H1 (cell line): ENCODE measurements around the gene BNC2. TPM values are rescaled to one million over a fixed set of nuclear protein-coding genes. Genes with fewer than 3 reads are reported as not detected.

Experiments
- CTCF ChIA-PET: fragments of 300-600 bp; sonication (Branson Sonifier 250); formaldehyde crosslinking; loops from one replicate; lab custom pipeline; 2021; ENCODE audit not compliant: partially characterized antibody; lab: Charles Lee
- POLR2A ChIA-PET: fragments of 300-600 bp; sonication (Branson Sonifier 250); formaldehyde crosslinking; loops from one replicate; lab custom pipeline; 2021; ENCODE audit warnings: inconsistent platforms; ENCODE audit not compliant: partially characterized antibody; lab: Charles Lee
- DNase-seq, 2 experiments: peaks; one replicate each; pipeline versions ENCODE4 v3.0.0 to v3.0.0-alpha.2; 2010 to 2022; ENCODE audit warnings: low spot score in 2 of 2, low read depth in 1 of 2, mixed read lengths in 1 of 2
- FAIRE-seq: peaks from 2 replicates; lab custom pipeline; 2011; peaks lifted over from hg19 to GRCh38; lab: Jason Lieb, UNC
- H2AFZ ChIP-seq: 2 replicates; pipeline ENCODE4 v1.8.1; 2012; ENCODE audit warnings: low read length, inconsistent platforms
- H2AK5ac ChIP-seq: 2 replicates; pipeline ENCODE4 v1.6.1; 2013; ENCODE audit warnings: low read depth, low read length
- H2BK120ac ChIP-seq: replicated peaks from 2 replicates; pipeline ENCODE3; 2013; ENCODE audit warnings: low read depth, low read length, inconsistent platforms
- H2BK12ac ChIP-seq: 2 replicates; pipeline ENCODE4 v1.6.1; 2013; ENCODE audit warnings: low read depth, low read length
- H2BK15ac ChIP-seq: 2 replicates; pipeline ENCODE4 v1.6.1; 2013; ENCODE audit warnings: low read length
- H2BK20ac ChIP-seq: 2 replicates; pipeline ENCODE4 v1.6.1; 2013; ENCODE audit warnings: low read length
- H2BK5ac ChIP-seq: 2 replicates; pipeline ENCODE4 v1.6.1; 2013; ENCODE audit warnings: low read depth, low read length
- H3K14ac ChIP-seq: 2 replicates; pipeline ENCODE4 v1.6.1; 2013; ENCODE audit warnings: inconsistent platforms; ENCODE audit not compliant: insufficient read length
- H3K18ac ChIP-seq: 2 replicates; pipeline ENCODE4 v1.6.1; 2013; ENCODE audit warnings: low read length; ENCODE audit errors: extremely low read depth
- H3K23ac ChIP-seq: 2 replicates; pipeline ENCODE4 v1.6.1; 2013; ENCODE audit warnings: inconsistent platforms; ENCODE audit not compliant: insufficient read length
- H3K23me2 ChIP-seq: 2 replicates; pipeline ENCODE4 v1.6.1; 2013; ENCODE audit warnings: low read depth, low read length
- H3K27ac ChIP-seq: 2 replicates; pipeline ENCODE4 v1.6.1; 2011; ENCODE audit warnings: low read depth, low read length, inconsistent platforms
- H3K27me3 ChIP-seq, 4 experiments: replicated peaks in 1 of 4; 1 replicate in 1 of 4; 2 replicates in 3 of 4; pipeline versions ENCODE4 v1.6.1 to v1.8.1; 2011 to 2013; ENCODE audit warnings: low read length in 3 of 4, mild to moderate bottlenecking in 3 of 4, inconsistent platforms in 2 of 4, mixed read lengths in 2 of 4, moderate library complexity in 1 of 4; ENCODE audit not compliant: control insufficient read depth in 3 of 4, insufficient read depth in 3 of 4; ENCODE audit errors: extremely low read depth in 1 of 4
- H3K36me3 ChIP-seq, 4 experiments: 2 replicates each; pipeline versions ENCODE4 v1.6.1 to v1.8.1; 2011 to 2013; ENCODE audit warnings: mild to moderate bottlenecking in 4 of 4, low read length in 3 of 4, moderate library complexity in 2 of 4, control low read depth in 1 of 4, inconsistent platforms in 1 of 4; ENCODE audit not compliant: insufficient read depth in 4 of 4, control insufficient read depth in 2 of 4
- H3K4ac ChIP-seq: replicated peaks from 2 replicates; pipeline ENCODE3; 2013; ENCODE audit warnings: low read length, low read depth, mixed read lengths, inconsistent platforms; ENCODE audit not compliant: insufficient read length
- H3K4me1 ChIP-seq, 4 experiments: replicated peaks in 1 of 4; 1 replicate in 1 of 4; 2 replicates in 3 of 4; pipeline versions ENCODE4 v1.6.1 to v1.8.1; 2011 to 2013; ENCODE audit warnings: low read length in 3 of 4, inconsistent platforms in 2 of 4, mixed read lengths in 1 of 4; ENCODE audit not compliant: insufficient read depth in 4 of 4, control insufficient read depth in 3 of 4
- H3K4me2 ChIP-seq, 2 experiments: 2 replicates each; pipeline versions ENCODE4 v1.6.1 to v1.8.1; 2011 to 2013; ENCODE audit warnings: low read depth in 2 of 2, low read length in 2 of 2, control low read depth in 1 of 2, inconsistent platforms in 1 of 2, mild to moderate bottlenecking in 1 of 2; ENCODE audit not compliant: insufficient read depth in 1 of 2
- H3K4me3 ChIP-seq, 4 experiments: fragments of 200-600, 300-600 bp in 1 of 4; sonication (generic), shearing (Covaris generic), sonication (Bioruptor Twin) in 1 of 4; 2 replicates each; pipeline versions ENCODE4 v1.5.1 to v1.8.1; 2011 to 2016; ENCODE audit warnings: low read length in 4 of 4, low read depth in 3 of 4, control low read depth in 2 of 4, inconsistent platforms in 2 of 4, mild to moderate bottlenecking in 2 of 4, mixed read lengths in 1 of 4, moderate library complexity in 1 of 4; ENCODE audit not compliant: insufficient read depth in 2 of 4; ENCODE audit errors: extremely low read depth in 1 of 4
- H3K56ac ChIP-seq: replicated peaks from 2 replicates; pipeline ENCODE3; 2013; ENCODE audit warnings: low read depth, mild to moderate bottlenecking, mixed read lengths, low read length, inconsistent platforms; ENCODE audit not compliant: insufficient read length
- H3K79me1 ChIP-seq: 2 replicates; pipeline ENCODE4 v1.6.1; 2013; ENCODE audit warnings: low read depth, low read length, control low read depth
- H3K79me2 ChIP-seq, 2 experiments: 2 replicates each; pipeline versions ENCODE4 v1.6.1 to v1.8.1; 2012 to 2013; ENCODE audit warnings: low read length in 2 of 2, mild to moderate bottlenecking in 2 of 2, inconsistent platforms in 1 of 2; ENCODE audit not compliant: insufficient read depth in 2 of 2, control insufficient read depth in 1 of 2
- H3K9ac ChIP-seq, 4 experiments: replicated peaks in 1 of 4; 1 replicate in 1 of 4; 2 replicates in 3 of 4; pipeline versions ENCODE4 v1.6.1 to v1.8.1; 2011 to 2013; ENCODE audit warnings: low read depth in 3 of 4, low read length in 3 of 4, control low read depth in 2 of 4, mild to moderate bottlenecking in 2 of 4, moderate library complexity in 2 of 4, inconsistent platforms in 1 of 4; ENCODE audit errors: extremely low read depth in 1 of 4
- H3K9me3 ChIP-seq, 2 experiments: 2 replicates each; pipeline versions ENCODE4 v1.6.1 to v1.8.1; 2012 to 2013; ENCODE audit warnings: mild to moderate bottlenecking in 2 of 2, moderate library complexity in 2 of 2, control low read depth in 1 of 2, inconsistent platforms in 1 of 2, low read depth in 1 of 2, low read length in 1 of 2, mixed read lengths in 1 of 2; ENCODE audit not compliant: insufficient read depth in 2 of 2
- H4K20me1 ChIP-seq, 2 experiments: replicated peaks in 1 of 2; 2 replicates each; pipeline versions ENCODE3 to v1.8.1; 2011 to 2013; ENCODE audit warnings: inconsistent platforms in 2 of 2, low read length in 2 of 2, mild to moderate bottlenecking in 1 of 2; ENCODE audit not compliant: insufficient read depth in 2 of 2, control insufficient read depth in 1 of 2
- H4K5ac ChIP-seq: 2 replicates; pipeline ENCODE4 v1.6.1; 2013; ENCODE audit warnings: low read length, low read depth, mixed read lengths, inconsistent platforms; ENCODE audit not compliant: insufficient read length
- H4K8ac ChIP-seq: 2 replicates; pipeline ENCODE4 v1.8.0; 2013; ENCODE audit warnings: mild to moderate bottlenecking, moderate library complexity, low read length, inconsistent platforms; ENCODE audit not compliant: insufficient read depth; ENCODE audit errors: extremely low read depth
- H4K91ac ChIP-seq: replicated peaks from 2 replicates; pipeline ENCODE3; 2013; ENCODE audit warnings: low read length, mixed read lengths, inconsistent platforms; ENCODE audit not compliant: insufficient read length
- ATF2 ChIP-seq: IDR thresholded peaks from 2 replicates; pipeline ENCODE4 v1.6.1; 2012; ENCODE audit warnings: low read length, inconsistent platforms
- BACH1 ChIP-seq: IDR thresholded peaks from 2 replicates; pipeline ENCODE4 v1.6.1; 2012; ENCODE audit warnings: low read length, improper control_type of control experiment
- CBX5 ChIP-seq: fragments of 300-800, 300-1000 bp; sonication (generic); IDR thresholded peaks from 2 replicates; pipeline ENCODE4 v1.7.1; 2016; ENCODE audit warnings: antibody characterized with exemption, low read length, low read depth
- CEBPB ChIP-seq: IDR thresholded peaks from 2 replicates; pipeline ENCODE4 v1.6.1; 2012; ENCODE audit warnings: low read depth, low read length
- CTCF ChIP-seq, 3 experiments: IDR thresholded peaks; 1 replicate in 2 of 3; 2 replicates in 1 of 3; pipeline versions ENCODE4 v1.5.1 to v1.6.1; 2011; ENCODE audit warnings: low read length in 3 of 3, mild to moderate bottlenecking in 3 of 3, inconsistent platforms in 2 of 3, low read depth in 1 of 3, moderate library complexity in 1 of 3; ENCODE audit not compliant: insufficient read depth in 1 of 3; ENCODE audit errors: control extremely low read depth in 1 of 3
- KDM1A ChIP-seq: fragments of 200-600, 300-600 bp; sonication (generic); IDR thresholded peaks from 2 replicates; pipeline ENCODE4 v1.7.1; 2016; ENCODE audit warnings: mild to moderate bottlenecking, low read length, borderline replicate concordance
- RNF2 ChIP-seq: fragments of 200-900, 300-1000 bp; sonication (generic); IDR thresholded peaks from 2 replicates; pipeline ENCODE4 v1.7.1; 2016; ENCODE audit warnings: borderline replicate concordance, low read depth, mild to moderate bottlenecking, antibody characterized with exemption, low read length; ENCODE audit not compliant: poor library complexity, severe bottlenecking; ENCODE audit errors: missing control alignments
- SIN3A ChIP-seq, 2 experiments: IDR thresholded peaks in 1 of 2; conservative IDR thresholded peaks in 1 of 2; 2 replicates each; pipeline ENCODE4 v1.6.1; 2011 to 2012; ENCODE audit warnings: low read length in 2 of 2, improper control_type of control experiment in 1 of 2, low read depth in 1 of 2, mild to moderate bottlenecking in 1 of 2
- SIRT6 ChIP-seq: IDR thresholded peaks from one replicate; pipeline ENCODE4 v1.7.1; 2012; ENCODE audit warnings: low read length, inconsistent platforms
- WGBS, 2 experiments: shearing (Covaris generic) in 1 of 2; methylation state at CpG; one replicate each; pipeline versions ENCODE4 v1.1.6 to v1.1.7; 2013 to 2015; ENCODE audit warnings: low lambda C conversion rate in 2 of 2, mixed read lengths in 2 of 2, inconsistent platforms in 1 of 2, low coverage in 1 of 2, missing lambda C conversion rate in 1 of 2; ENCODE audit not compliant: insufficient replicate concordance in 2 of 2, insufficient coverage in 1 of 2, insufficient read length in 1 of 2; ENCODE audit errors: extremely low coverage in 1 of 2, missing lambda C conversion rate in 1 of 2; 5-methylcytosine and 5-hydroxymethylcytosine counted together
- polyA plus RNA-seq, 7 experiments: library from polyadenylated mRNA; depleted of rRNA in 3 of 7; stranded (reverse) in 5 of 7; unstranded in 2 of 7; fragments of >200 nt in 5 of 7; fragments of 200-250 nt in 2 of 7; gene quantifications; 1 replicate in 5 of 7; 2 replicates in 1 of 7; 4 replicates in 1 of 7; pipeline versions ENCODE4 v1.2.1 to v1.2.3, GENCODE V29; 2011 to 2013; ENCODE audit warnings: missing spikeins in 2 of 7, mixed read lengths in 2 of 7
- total RNA-seq: library from RNA; stranded (reverse); fragmentation: NEBNext Ultra II Directional; extraction: Animal tissue kit (Norgen Biotek cat#: 25700); gene quantifications from 2 replicates; pipeline ENCODE4 v1.2.1, GENCODE V29; 2021

Gene BNC2
- total and polyA plus RNA-seq, 2 of the 8 experiments (the other 6 are each of a cell fraction or from before 2014, with no cell fraction given): 16.0 to 26.8 TPM

DNA sequence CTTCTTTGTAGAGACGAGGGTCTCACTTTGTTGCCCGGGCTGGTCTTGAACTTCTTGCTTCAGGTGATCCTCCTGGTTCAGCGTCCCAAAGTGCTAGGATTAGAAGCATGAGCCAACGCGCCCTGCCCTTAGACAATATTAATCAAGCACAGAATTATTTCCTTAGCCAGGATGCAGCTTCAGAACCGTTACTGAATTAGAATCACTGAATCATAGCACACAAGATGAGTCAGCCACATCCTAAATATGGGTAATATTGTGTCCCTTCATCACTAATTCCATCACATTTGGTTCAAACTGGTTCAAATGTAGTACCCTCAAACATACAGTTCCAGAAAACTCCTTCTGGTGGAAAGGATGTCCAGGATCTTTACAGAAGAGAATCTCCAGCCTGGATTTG, 82.7 kb downstream of the BNC2 start:
- H3K27me3 ChIP-seq: no peaks in the 10 kb centered on the region
- H4K5ac ChIP-seq: no peak overlapping the region
- no peak overlapping the region for H3K27ac ChIP-seq
- no peak overlapping the region for H2AK5ac ChIP-seq
- no peak overlapping the region for H3K4me3 ChIP-seq
- H3K4ac ChIP-seq: no peak overlapping the region
- no peak overlapping the region for H3K9ac ChIP-seq
- H3K79me1 ChIP-seq: no peaks in the 10 kb centered on the region
- FAIRE-seq: no peak
- no peak overlapping the region for H3K23ac ChIP-seq
- H2BK15ac ChIP-seq: no peak overlapping the region
- no peak overlapping the region for H2BK120ac ChIP-seq
- peaks cover 0 to 61% of the 10 kb centered on the region in 2 experiments; a peak in 3 of 4 replicates for H3K79me2 ChIP-seq
- H3K23me2 ChIP-seq: no peaks in the 10 kb centered on the region
- H2BK20ac ChIP-seq: no peak overlapping the region
- H3K14ac ChIP-seq: no peak overlapping the region
- no peak for DNase-seq
- H2BK5ac ChIP-seq: no peak overlapping the region
- 85% methylated on average over 6 of the region's 6 CpGs; no CpG with 5 or more reads in 1 of the 2 experiments for WGBS, 2 experiments
- no peaks in the 10 kb centered on the region for H3K9me3 ChIP-seq
- no peak overlapping the region for H3K4me2 ChIP-seq
- H4K91ac ChIP-seq: no peak overlapping the region
- H3K4me1 ChIP-seq: peaks cover 0 to 7% (median 5%) of the 10 kb centered on the region in 4 experiments; a peak in 3 of 7 replicates
- no peak overlapping the region for H4K8ac ChIP-seq
- no peak overlapping the region for H2AFZ ChIP-seq
- H3K56ac ChIP-seq: no peak overlapping the region
- H3K36me3 ChIP-seq: no peaks in the 10 kb centered on the region
- no peaks in the 10 kb centered on the region for H4K20me1 ChIP-seq
- POLR2A ChIA-PET: interaction anchor here (1.2 kb wide), 1 partner anchor 10 kb away, joined by 3 read pairs; no protein-coding TSS in a partner anchor
- no peak overlapping the region for H2BK12ac ChIP-seq
- no peak overlapping the region for H3K18ac ChIP-seq
- CTCF ChIA-PET: interaction anchor here (1.1 kb wide), 1 partner anchor 9 kb away, joined by 3 read pairs; no protein-coding TSS in a partner anchor
- TF ChIP-seq CTCF (IDR thresholded peaks at IDR 0.05; ENCODE audit: control extremely low read depth in 1 of 3, insufficient read depth in 1 of 3, low read depth in 1 of 3, low read length in 3 of 3): no peak
- no peak for TF ChIP-seq BACH1
- no peak for TF ChIP-seq SIRT6
- TF ChIP-seq KDM1A: no peak
- TF ChIP-seq CEBPB: no peak
- no peak for TF ChIP-seq RNF2
- no peak for TF ChIP-seq ATF2
- TF ChIP-seq CBX5: no peak
- TF ChIP-seq SIN3A (conservative IDR thresholded peaks at IDR 0.05 in 1 of 2, IDR thresholded peaks at IDR 0.05 in 1 of 2; ENCODE audit: low read depth in 1 of 2, low read length in 2 of 2): no peak
